H1 (cell line): Measurements from ENCODE around the gene KRTAP5-6. TPM values are rescaled to one million over a fixed set of nuclear protein-coding genes. Genes with fewer than 3 reads are reported as not detected.

ENCODE experiments used
- CTCF ChIA-PET: fragments of 300-600 bp; sonication (Branson Sonifier 250); formaldehyde crosslinking; loops from one replicate; lab custom pipeline; 2021; ENCODE audit not compliant: partially characterized antibody; lab: Charles Lee
- POLR2A ChIA-PET: fragments of 300-600 bp; sonication (Branson Sonifier 250); formaldehyde crosslinking; loops from one replicate; lab custom pipeline; 2021; ENCODE audit warnings: inconsistent platforms; ENCODE audit not compliant: partially characterized antibody; lab: Charles Lee
- DNase-seq, 2 experiments: peaks; one replicate each; pipeline versions ENCODE4 v3.0.0 to v3.0.0-alpha.2; 2010 to 2022; ENCODE audit warnings: low spot score in 2 of 2, low read depth in 1 of 2, mixed read lengths in 1 of 2
- FAIRE-seq: peaks from 2 replicates; lab custom pipeline; 2011; peaks lifted over from hg19 to GRCh38; lab: Jason Lieb, UNC
- H2AFZ ChIP-seq: 2 replicates; pipeline ENCODE4 v1.8.1; 2012; ENCODE audit warnings: low read length, inconsistent platforms
- H2AK5ac ChIP-seq: 2 replicates; pipeline ENCODE4 v1.6.1; 2013; ENCODE audit warnings: low read depth, low read length
- H2BK120ac ChIP-seq: replicated peaks from 2 replicates; pipeline ENCODE3; 2013; ENCODE audit warnings: low read depth, low read length, inconsistent platforms
- H2BK12ac ChIP-seq: 2 replicates; pipeline ENCODE4 v1.6.1; 2013; ENCODE audit warnings: low read depth, low read length
- H2BK15ac ChIP-seq: 2 replicates; pipeline ENCODE4 v1.6.1; 2013; ENCODE audit warnings: low read length
- H2BK20ac ChIP-seq: 2 replicates; pipeline ENCODE4 v1.6.1; 2013; ENCODE audit warnings: low read length
- H2BK5ac ChIP-seq: 2 replicates; pipeline ENCODE4 v1.6.1; 2013; ENCODE audit warnings: low read depth, low read length
- H3K14ac ChIP-seq: 2 replicates; pipeline ENCODE4 v1.6.1; 2013; ENCODE audit warnings: inconsistent platforms; ENCODE audit not compliant: insufficient read length
- H3K18ac ChIP-seq: 2 replicates; pipeline ENCODE4 v1.6.1; 2013; ENCODE audit warnings: low read length; ENCODE audit errors: extremely low read depth
- H3K23ac ChIP-seq: 2 replicates; pipeline ENCODE4 v1.6.1; 2013; ENCODE audit warnings: inconsistent platforms; ENCODE audit not compliant: insufficient read length
- H3K23me2 ChIP-seq: 2 replicates; pipeline ENCODE4 v1.6.1; 2013; ENCODE audit warnings: low read depth, low read length
- H3K27ac ChIP-seq: 2 replicates; pipeline ENCODE4 v1.6.1; 2011; ENCODE audit warnings: low read depth, low read length, inconsistent platforms
- H3K27me3 ChIP-seq, 4 experiments: replicated peaks in 1 of 4; 1 replicate in 1 of 4; 2 replicates in 3 of 4; pipeline versions ENCODE4 v1.6.1 to v1.8.1; 2011 to 2013; ENCODE audit warnings: low read length in 3 of 4, mild to moderate bottlenecking in 3 of 4, inconsistent platforms in 2 of 4, mixed read lengths in 2 of 4, moderate library complexity in 1 of 4; ENCODE audit not compliant: control insufficient read depth in 3 of 4, insufficient read depth in 3 of 4; ENCODE audit errors: extremely low read depth in 1 of 4
- H3K36me3 ChIP-seq, 4 experiments: 2 replicates each; pipeline versions ENCODE4 v1.6.1 to v1.8.1; 2011 to 2013; ENCODE audit warnings: mild to moderate bottlenecking in 4 of 4, low read length in 3 of 4, moderate library complexity in 2 of 4, control low read depth in 1 of 4, inconsistent platforms in 1 of 4; ENCODE audit not compliant: insufficient read depth in 4 of 4, control insufficient read depth in 2 of 4
- H3K4ac ChIP-seq: replicated peaks from 2 replicates; pipeline ENCODE3; 2013; ENCODE audit warnings: low read length, low read depth, mixed read lengths, inconsistent platforms; ENCODE audit not compliant: insufficient read length
- H3K4me1 ChIP-seq, 4 experiments: replicated peaks in 1 of 4; 1 replicate in 1 of 4; 2 replicates in 3 of 4; pipeline versions ENCODE4 v1.6.1 to v1.8.1; 2011 to 2013; ENCODE audit warnings: low read length in 3 of 4, inconsistent platforms in 2 of 4, mixed read lengths in 1 of 4; ENCODE audit not compliant: insufficient read depth in 4 of 4, control insufficient read depth in 3 of 4
- H3K4me2 ChIP-seq, 2 experiments: 2 replicates each; pipeline versions ENCODE4 v1.6.1 to v1.8.1; 2011 to 2013; ENCODE audit warnings: low read depth in 2 of 2, low read length in 2 of 2, control low read depth in 1 of 2, inconsistent platforms in 1 of 2, mild to moderate bottlenecking in 1 of 2; ENCODE audit not compliant: insufficient read depth in 1 of 2
- H3K4me3 ChIP-seq, 4 experiments: fragments of 200-600, 300-600 bp in 1 of 4; sonication (generic), shearing (Covaris generic), sonication (Bioruptor Twin) in 1 of 4; 2 replicates each; pipeline versions ENCODE4 v1.5.1 to v1.8.1; 2011 to 2016; ENCODE audit warnings: low read length in 4 of 4, low read depth in 3 of 4, control low read depth in 2 of 4, inconsistent platforms in 2 of 4, mild to moderate bottlenecking in 2 of 4, mixed read lengths in 1 of 4, moderate library complexity in 1 of 4; ENCODE audit not compliant: insufficient read depth in 2 of 4; ENCODE audit errors: extremely low read depth in 1 of 4
- H3K56ac ChIP-seq: replicated peaks from 2 replicates; pipeline ENCODE3; 2013; ENCODE audit warnings: low read depth, mild to moderate bottlenecking, mixed read lengths, low read length, inconsistent platforms; ENCODE audit not compliant: insufficient read length
- H3K79me1 ChIP-seq: 2 replicates; pipeline ENCODE4 v1.6.1; 2013; ENCODE audit warnings: low read depth, low read length, control low read depth
- H3K79me2 ChIP-seq, 2 experiments: 2 replicates each; pipeline versions ENCODE4 v1.6.1 to v1.8.1; 2012 to 2013; ENCODE audit warnings: low read length in 2 of 2, mild to moderate bottlenecking in 2 of 2, inconsistent platforms in 1 of 2; ENCODE audit not compliant: insufficient read depth in 2 of 2, control insufficient read depth in 1 of 2
- H3K9ac ChIP-seq, 4 experiments: replicated peaks in 1 of 4; 1 replicate in 1 of 4; 2 replicates in 3 of 4; pipeline versions ENCODE4 v1.6.1 to v1.8.1; 2011 to 2013; ENCODE audit warnings: low read depth in 3 of 4, low read length in 3 of 4, control low read depth in 2 of 4, mild to moderate bottlenecking in 2 of 4, moderate library complexity in 2 of 4, inconsistent platforms in 1 of 4; ENCODE audit errors: extremely low read depth in 1 of 4
- H3K9me3 ChIP-seq, 2 experiments: 2 replicates each; pipeline versions ENCODE4 v1.6.1 to v1.8.1; 2012 to 2013; ENCODE audit warnings: mild to moderate bottlenecking in 2 of 2, moderate library complexity in 2 of 2, control low read depth in 1 of 2, inconsistent platforms in 1 of 2, low read depth in 1 of 2, low read length in 1 of 2, mixed read lengths in 1 of 2; ENCODE audit not compliant: insufficient read depth in 2 of 2
- H4K20me1 ChIP-seq, 2 experiments: replicated peaks in 1 of 2; 2 replicates each; pipeline versions ENCODE3 to v1.8.1; 2011 to 2013; ENCODE audit warnings: inconsistent platforms in 2 of 2, low read length in 2 of 2, mild to moderate bottlenecking in 1 of 2; ENCODE audit not compliant: insufficient read depth in 2 of 2, control insufficient read depth in 1 of 2
- H4K5ac ChIP-seq: 2 replicates; pipeline ENCODE4 v1.6.1; 2013; ENCODE audit warnings: low read length, low read depth, mixed read lengths, inconsistent platforms; ENCODE audit not compliant: insufficient read length
- H4K8ac ChIP-seq: 2 replicates; pipeline ENCODE4 v1.8.0; 2013; ENCODE audit warnings: mild to moderate bottlenecking, moderate library complexity, low read length, inconsistent platforms; ENCODE audit not compliant: insufficient read depth; ENCODE audit errors: extremely low read depth
- H4K91ac ChIP-seq: replicated peaks from 2 replicates; pipeline ENCODE3; 2013; ENCODE audit warnings: low read length, mixed read lengths, inconsistent platforms; ENCODE audit not compliant: insufficient read length
- BACH1 ChIP-seq: IDR thresholded peaks from 2 replicates; pipeline ENCODE4 v1.6.1; 2012; ENCODE audit warnings: low read length, improper control_type of control experiment
- CBX5 ChIP-seq: fragments of 300-800, 300-1000 bp; sonication (generic); IDR thresholded peaks from 2 replicates; pipeline ENCODE4 v1.7.1; 2016; ENCODE audit warnings: antibody characterized with exemption, low read length, low read depth
- GABPA ChIP-seq: IDR thresholded peaks from 2 replicates; pipeline ENCODE4 v1.6.1; 2011; ENCODE audit warnings: mild to moderate bottlenecking, low read length, moderate library complexity, borderline replicate concordance; ENCODE audit not compliant: insufficient read depth
- GTF2F1 ChIP-seq: IDR thresholded peaks from 2 replicates; pipeline ENCODE4 v1.6.1; 2012; ENCODE audit warnings: low read depth, low read length, improper control_type of control experiment, borderline replicate concordance
- NRF1 ChIP-seq: IDR thresholded peaks from 2 replicates; pipeline ENCODE4 v1.6.1; 2011; ENCODE audit warnings: mild to moderate bottlenecking, low read depth, low read length, improper control_type of control experiment
- POLR2A ChIP-seq, 2 experiments: IDR thresholded peaks; 1 replicate in 1 of 2; 2 replicates in 1 of 2; pipeline ENCODE4 v1.6.1; 2011; ENCODE audit warnings: low read depth in 2 of 2, low read length in 2 of 2, mild to moderate bottlenecking in 2 of 2; ENCODE audit errors: control extremely low read depth in 1 of 2
- RXRA ChIP-seq: IDR thresholded peaks from 2 replicates; pipeline ENCODE4 v1.6.1; 2011; ENCODE audit warnings: low read depth, mild to moderate bottlenecking, low read length, moderate library complexity; ENCODE audit not compliant: insufficient read depth
- WGBS, 2 experiments: shearing (Covaris generic) in 1 of 2; methylation state at CpG; one replicate each; pipeline versions ENCODE4 v1.1.6 to v1.1.7; 2013 to 2015; ENCODE audit warnings: low lambda C conversion rate in 2 of 2, mixed read lengths in 2 of 2, inconsistent platforms in 1 of 2, low coverage in 1 of 2, missing lambda C conversion rate in 1 of 2; ENCODE audit not compliant: insufficient replicate concordance in 2 of 2, insufficient coverage in 1 of 2, insufficient read length in 1 of 2; ENCODE audit errors: extremely low coverage in 1 of 2, missing lambda C conversion rate in 1 of 2; 5-methylcytosine and 5-hydroxymethylcytosine counted together
- polyA plus RNA-seq, 7 experiments: library from polyadenylated mRNA; depleted of rRNA in 3 of 7; stranded (reverse) in 5 of 7; unstranded in 2 of 7; fragments of >200 nt in 5 of 7; fragments of 200-250 nt in 2 of 7; gene quantifications; 1 replicate in 5 of 7; 2 replicates in 1 of 7; 4 replicates in 1 of 7; pipeline versions ENCODE4 v1.2.1 to v1.2.3, GENCODE V29; 2011 to 2013; ENCODE audit warnings: missing spikeins in 2 of 7, mixed read lengths in 2 of 7
- total RNA-seq: library from RNA; stranded (reverse); fragmentation: NEBNext Ultra II Directional; extraction: Animal tissue kit (Norgen Biotek cat#: 25700); gene quantifications from 2 replicates; pipeline ENCODE4 v1.2.1, GENCODE V29; 2021
- TF ChIP-seq, protein P1 (sequence below): IDR thresholded peaks from 2 replicates; pipeline ENCODE4 v1.6.1; 2011; ENCODE audit warnings: low read length, improper control_type of control experiment

Gene KRTAP5-6
- total and polyA plus RNA-seq, 2 of the 8 experiments (the other 6 are each of a cell fraction or from before 2014, with no cell fraction given): not detected

DNA sequence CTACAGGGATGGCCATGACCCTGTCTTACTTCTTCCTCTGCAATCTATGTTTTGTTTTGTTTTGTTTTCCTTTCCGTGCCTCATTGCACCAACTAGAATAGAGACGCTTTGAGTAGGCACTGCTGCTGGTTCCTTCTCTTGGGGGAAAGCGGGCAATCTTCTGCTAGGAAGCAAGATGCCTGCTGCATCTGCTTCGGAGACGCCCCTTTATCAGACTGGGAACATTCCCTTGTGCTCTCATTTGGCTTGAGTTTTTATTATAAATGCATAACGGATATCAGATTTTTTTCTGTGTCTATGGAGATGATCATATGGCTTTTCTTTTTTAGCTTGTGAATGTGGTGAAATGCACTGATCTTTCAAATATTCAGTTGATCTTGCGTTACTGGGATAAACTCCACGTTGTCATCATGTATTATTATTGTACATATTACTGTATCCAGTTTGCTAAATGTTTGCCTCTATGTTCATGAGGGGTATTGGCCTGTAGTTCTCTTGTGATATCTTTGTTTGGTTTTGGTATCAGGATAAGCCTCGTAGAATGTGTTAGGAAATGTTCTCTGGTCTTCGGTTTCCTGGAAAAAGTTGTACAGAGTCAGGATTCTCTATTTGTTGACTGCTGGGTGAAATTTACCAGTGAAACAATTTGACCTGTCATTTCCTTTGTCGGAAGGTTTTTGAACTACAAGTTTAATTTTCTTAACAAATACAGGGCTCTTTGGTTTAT is 23.4 kb upstream of the KRTAP5-6 start:
- no peak overlapping the region for H3K18ac ChIP-seq
- H2AFZ ChIP-seq: no peak overlapping the region
- H2AK5ac ChIP-seq: no peak overlapping the region
- peaks cover 0 to 4% (median 0%) of the 10 kb centered on the region in 4 experiments; a peak in 3 of 7 replicates for H3K27me3 ChIP-seq
- no peak overlapping the region for H2BK12ac ChIP-seq
- POLR2A ChIA-PET: no interaction called here
- no peaks in the 10 kb centered on the region for H3K79me2 ChIP-seq
- H3K14ac ChIP-seq: no peak overlapping the region
- no peak for DNase-seq
- H3K4ac ChIP-seq: no peak overlapping the region
- H3K56ac ChIP-seq: no peak overlapping the region
- CTCF ChIA-PET: interaction anchor here (1.3 to 4.5 kb wide), 3 partner anchors 20 to 161 kb away, joined by 4 to 21 read pairs (median 15); partner anchors contain the start of gene SYT8
- no peak overlapping the region for H3K9ac ChIP-seq
- H3K23me2 ChIP-seq: peaks cover 6% of the 10 kb centered on the region; the same call in 1 of the 2 replicates
- H3K23ac ChIP-seq: no peak overlapping the region
- no peak for FAIRE-seq
- no peak overlapping the region for H2BK5ac ChIP-seq
- no peak overlapping the region for H3K4me2 ChIP-seq
- TF ChIP-seq GABPA (no peak), CBX5 (no peak), BACH1 (no peak), POLR2A (IDR thresholded peaks at IDR 0.05; ENCODE audit: control extremely low read depth in 1 of 2, low read depth in 2 of 2, low read length in 2 of 2) (no peak), RXRA (no peak), NRF1 (no peak), GTF2F1 (no peak)
- TF ChIP-seq, protein P1, sequence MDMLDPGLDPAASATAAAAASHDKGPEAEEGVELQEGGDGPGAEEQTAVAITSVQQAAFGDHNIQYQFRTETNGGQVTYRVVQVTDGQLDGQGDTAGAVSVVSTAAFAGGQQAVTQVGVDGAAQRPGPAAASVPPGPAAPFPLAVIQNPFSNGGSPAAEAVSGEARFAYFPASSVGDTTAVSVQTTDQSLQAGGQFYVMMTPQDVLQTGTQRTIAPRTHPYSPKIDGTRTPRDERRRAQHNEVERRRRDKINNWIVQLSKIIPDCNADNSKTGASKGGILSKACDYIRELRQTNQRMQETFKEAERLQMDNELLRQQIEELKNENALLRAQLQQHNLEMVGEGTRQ: no peak
- no peak overlapping the region for H3K4me3 ChIP-seq
- H4K8ac ChIP-seq: no peak overlapping the region
- H3K9me3 ChIP-seq: no peaks in the 10 kb centered on the region
- no peak overlapping the region for H4K91ac ChIP-seq
- no peak overlapping the region for H2BK15ac ChIP-seq
- H4K20me1 ChIP-seq: peaks cover 0 to 2% of the 10 kb centered on the region in 2 experiments
- no peaks in the 10 kb centered on the region; a peak in 1 of 7 replicates for H3K4me1 ChIP-seq
- H3K79me1 ChIP-seq: no peaks in the 10 kb centered on the region
- H2BK120ac ChIP-seq: no peak overlapping the region
- H4K5ac ChIP-seq: no peak overlapping the region
- no peak overlapping the region for H3K27ac ChIP-seq
- no peak overlapping the region for H2BK20ac ChIP-seq
- WGBS, 2 experiments: 84% methylated on average over 11 of the region's 11 CpGs; no CpG with 5 or more reads in 1 of the 2 experiments
- no peaks in the 10 kb centered on the region for H3K36me3 ChIP-seq
